CD14-positive monocyte (primary cell): ENCODE data around the gene IL23R. TPM values are rescaled to one million over a fixed set of nuclear protein-coding genes. Genes with fewer than 3 reads are reported as not detected.

Experiments used
- DNase-seq, 3 donors: peaks; one replicate each; pipeline ENCODE4 v3.0.0-alpha.2; 2011 to 2022
- H2AFZ ChIP-seq: 2 replicates; pipeline ENCODE4 v1.6.0; 2012; ENCODE audit warnings: mild to moderate bottlenecking, low read depth, low read length, inconsistent platforms; ENCODE audit not compliant: insufficient read depth, poor library complexity, severe bottlenecking
- H3K27ac ChIP-seq, 2 donors: 1 replicate in 1 of 2; 2 replicates in 1 of 2; pipeline ENCODE4 v1.5.1; 2012 to 2013; ENCODE audit warnings: low read length in 2 of 2, control low read depth in 1 of 2, inconsistent platforms in 1 of 2, low read depth in 1 of 2, mild to moderate bottlenecking in 1 of 2
- H3K27me3 ChIP-seq, 2 donors: one replicate each; pipeline versions ENCODE4 v1.6.0 to v1.6.1; 2011 to 2013; ENCODE audit warnings: low read length in 2 of 2; ENCODE audit not compliant: control insufficient read depth in 2 of 2, insufficient read depth in 2 of 2
- H3K36me3 ChIP-seq, 2 donors: replicated peaks in 1 of 2; 1 replicate in 1 of 2; 2 replicates in 1 of 2; pipeline versions ENCODE4 v1.5.1 to v1.6.1; 2012 to 2013; ENCODE audit warnings: low read length in 2 of 2, control low read depth in 1 of 2, inconsistent platforms in 1 of 2, mild to moderate bottlenecking in 1 of 2; ENCODE audit not compliant: insufficient read depth in 2 of 2, control insufficient read depth in 1 of 2
- H3K4me1 ChIP-seq, 2 donors: 1 replicate in 1 of 2; 2 replicates in 1 of 2; pipeline versions ENCODE4 v1.5.1 to v1.6.1; 2012 to 2013; ENCODE audit warnings: low read length in 2 of 2, control low read depth in 1 of 2, inconsistent platforms in 1 of 2, mild to moderate bottlenecking in 1 of 2, moderate library complexity in 1 of 2; ENCODE audit not compliant: insufficient read depth in 2 of 2, control insufficient read depth in 1 of 2
- H3K4me2 ChIP-seq: replicated peaks from 2 replicates; pipeline ENCODE3; 2012; ENCODE audit warnings: low read length, moderate library complexity, mild to moderate bottlenecking; ENCODE audit not compliant: poor library complexity, severe bottlenecking; ENCODE audit errors: extremely low read depth
- H3K4me3 ChIP-seq, 3 experiments: fragments of 200-600 bp in 1 of 3; sonication (generic) in 1 of 3; replicated peaks in 1 of 3; 1 replicate in 2 of 3; 2 replicates in 1 of 3; pipeline ENCODE4 v1.5.1; 2011 to 2013; ENCODE audit warnings: low read length in 3 of 3, mild to moderate bottlenecking in 3 of 3, control low read depth in 2 of 3, low read depth in 2 of 3, inconsistent platforms in 1 of 3, moderate library complexity in 1 of 3
- H3K79me2 ChIP-seq: 2 replicates; pipeline ENCODE4 v1.6.0; 2012; ENCODE audit warnings: mild to moderate bottlenecking, control low read depth, inconsistent platforms, low read length, moderate library complexity; ENCODE audit not compliant: insufficient read depth
- H3K9ac ChIP-seq: 2 replicates; pipeline ENCODE4 v1.6.0; 2017; ENCODE audit warnings: low read length, mild to moderate bottlenecking; ENCODE audit not compliant: insufficient read depth, poor library complexity, severe bottlenecking
- H3K9me3 ChIP-seq, 2 donors: replicated peaks in 1 of 2; 1 replicate in 1 of 2; 2 replicates in 1 of 2; pipeline versions ENCODE4 v1.5.1 to v1.6.1; 2012 to 2013; ENCODE audit warnings: low read length in 2 of 2, control low read depth in 1 of 2; ENCODE audit not compliant: control insufficient read depth in 1 of 2, insufficient read depth in 1 of 2
- H4K20me1 ChIP-seq: 2 replicates; pipeline ENCODE4 v1.6.0; 2012; ENCODE audit warnings: mild to moderate bottlenecking, low read length, control low read depth, moderate library complexity; ENCODE audit not compliant: insufficient read depth
- H3K27ac Mint-ChIP-seq, 7 donors: one replicate each; pipeline ENCODE4 v1.8.0; 2020; ENCODE audit warnings: mild to moderate bottlenecking in 7 of 7, mixed read lengths in 7 of 7, moderate library complexity in 6 of 7, inconsistent platforms in 2 of 7
- H3K27me3 Mint-ChIP-seq, 3 donors: one replicate each; pipeline ENCODE4 v1.8.0; 2021 to 2022; ENCODE audit warnings: low read depth in 3 of 3, mild to moderate bottlenecking in 3 of 3, mixed read lengths in 3 of 3, moderate library complexity in 3 of 3, inconsistent platforms in 1 of 3
- H3K36me3 Mint-ChIP-seq, 2 donors: one replicate each; pipeline ENCODE4 v1.8.0; 2020; ENCODE audit warnings: mixed read lengths in 2 of 2, inconsistent platforms in 1 of 2, mild to moderate bottlenecking in 1 of 2
- H3K4me1 Mint-ChIP-seq: one replicate; pipeline ENCODE4 v1.8.0; 2020; ENCODE audit warnings: mild to moderate bottlenecking, mixed read lengths
- H3K4me3 Mint-ChIP-seq, 2 donors: one replicate each; pipeline ENCODE4 v1.8.0; 2020; ENCODE audit warnings: mild to moderate bottlenecking in 2 of 2, mixed read lengths in 2 of 2, moderate library complexity in 1 of 2
- H3K9me3 Mint-ChIP-seq, 7 donors: one replicate each; pipeline ENCODE4 v1.8.0; 2020 to 2022; ENCODE audit warnings: mixed read lengths in 7 of 7, mild to moderate bottlenecking in 6 of 7, moderate library complexity in 6 of 7, inconsistent platforms in 2 of 7
- WGBS: methylation state at CpG from one replicate; pipeline ENCODE4 v1.1.5; 2013; ENCODE audit warnings: missing lambda C conversion rate; ENCODE audit not compliant: insufficient coverage; 5-methylcytosine and 5-hydroxymethylcytosine counted together
- intact Hi-C, 2 donors: fragments of 100-400 bp; cut with micrococcal nuclease; formaldehyde crosslinking; loops; one replicate each; pipeline versions ENCODE4 v1.15.0 to v1.15.1; 2023
- polyA plus RNA-seq, 3 donors: library from polyadenylated mRNA; depleted of rRNA in 1 of 3; unstranded in 2 of 3; stranded (reverse) in 1 of 3; fragments of 300-500 nt in 2 of 3; fragments of >200 nt in 1 of 3; fragmentation: Illumina TruSeq in 2 of 3; gene quantifications; 1 replicate in 2 of 3; 2 replicates in 1 of 3; pipeline ENCODE4 v1.2.3, GENCODE V29; 2012 to 2021
- TF ChIP-seq, protein P1 (sequence below): fragments of 200-600 bp; IDR thresholded peaks from one replicate; pipeline ENCODE4 v1.8.0; 2022; ENCODE audit warnings: antibody characterized with exemption, mild to moderate bottlenecking

The IL23R gene
- polyA plus RNA-seq, 3 donors: not detected

DNA sequence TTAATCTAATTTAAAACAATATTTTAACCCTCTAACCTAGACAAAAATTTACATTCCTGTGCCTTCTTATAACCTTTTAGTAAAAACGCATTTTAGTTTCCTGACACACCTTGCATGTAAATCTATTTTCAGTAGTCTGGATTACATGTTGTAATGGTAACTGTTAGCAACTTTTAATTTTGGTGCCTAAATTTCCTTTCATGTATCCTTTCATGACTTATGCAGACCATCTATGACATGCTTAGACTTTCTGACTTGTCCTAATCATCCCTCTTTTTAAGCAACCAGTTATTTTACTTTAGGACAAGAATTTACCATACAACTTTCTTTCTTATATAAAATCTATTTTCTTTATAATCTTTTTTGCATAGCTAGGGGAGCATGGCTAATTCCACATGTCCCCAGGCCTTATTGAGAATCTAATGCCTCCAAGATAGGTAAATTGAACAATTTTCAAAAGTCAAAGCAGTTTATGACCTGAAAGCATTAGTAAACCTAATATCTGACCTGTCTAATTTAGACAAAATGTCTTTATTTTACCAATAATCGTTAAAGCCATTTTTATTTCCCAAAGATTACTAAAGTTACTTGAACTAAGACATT, 83.9 kb downstream of the IL23R start:
- no peaks in the 10 kb centered on the region for H3K36me3 ChIP-seq
- 67% methylated on average over 1 of the region's 2 CpGs for WGBS
- intact Hi-C loops: no loop called here
- H3K4me2 ChIP-seq: no peak overlapping the region
- H3K4me1 ChIP-seq: no peaks in the 10 kb centered on the region
- Mint-ChIP-seq H3K4me3 (no peak overlapping the region), H3K9me3 (peaks cover 8 to 29% (median 22%) of the 10 kb centered on the region in 7 donors), H3K4me1 (no peaks in the 10 kb centered on the region), H3K36me3 (no peaks in the 10 kb centered on the region), H3K27ac (no peak overlapping the region), H3K27me3 (no peaks in the 10 kb centered on the region)
- no peak overlapping the region for H2AFZ ChIP-seq
- TF ChIP-seq, protein P1, sequence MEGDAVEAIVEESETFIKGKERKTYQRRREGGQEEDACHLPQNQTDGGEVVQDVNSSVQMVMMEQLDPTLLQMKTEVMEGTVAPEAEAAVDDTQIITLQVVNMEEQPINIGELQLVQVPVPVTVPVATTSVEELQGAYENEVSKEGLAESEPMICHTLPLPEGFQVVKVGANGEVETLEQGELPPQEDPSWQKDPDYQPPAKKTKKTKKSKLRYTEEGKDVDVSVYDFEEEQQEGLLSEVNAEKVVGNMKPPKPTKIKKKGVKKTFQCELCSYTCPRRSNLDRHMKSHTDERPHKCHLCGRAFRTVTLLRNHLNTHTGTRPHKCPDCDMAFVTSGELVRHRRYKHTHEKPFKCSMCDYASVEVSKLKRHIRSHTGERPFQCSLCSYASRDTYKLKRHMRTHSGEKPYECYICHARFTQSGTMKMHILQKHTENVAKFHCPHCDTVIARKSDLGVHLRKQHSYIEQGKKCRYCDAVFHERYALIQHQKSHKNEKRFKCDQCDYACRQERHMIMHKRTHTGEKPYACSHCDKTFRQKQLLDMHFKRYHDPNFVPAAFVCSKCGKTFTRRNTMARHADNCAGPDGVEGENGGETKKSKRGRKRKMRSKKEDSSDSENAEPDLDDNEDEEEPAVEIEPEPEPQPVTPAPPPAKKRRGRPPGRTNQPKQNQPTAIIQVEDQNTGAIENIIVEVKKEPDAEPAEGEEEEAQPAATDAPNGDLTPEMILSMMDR: no peak
- no peak overlapping the region for H3K9ac ChIP-seq
- no peaks in the 10 kb centered on the region for H4K20me1 ChIP-seq
- no peak overlapping the region for H3K4me3 ChIP-seq
- no peaks in the 10 kb centered on the region for H3K27me3 ChIP-seq
- peaks cover 5 to 11% of the 10 kb centered on the region in 2 donors for H3K9me3 ChIP-seq
- no peak overlapping the region for H3K27ac ChIP-seq
- DNase-seq: no peak
- H3K79me2 ChIP-seq: no peaks in the 10 kb centered on the region

DNA sequence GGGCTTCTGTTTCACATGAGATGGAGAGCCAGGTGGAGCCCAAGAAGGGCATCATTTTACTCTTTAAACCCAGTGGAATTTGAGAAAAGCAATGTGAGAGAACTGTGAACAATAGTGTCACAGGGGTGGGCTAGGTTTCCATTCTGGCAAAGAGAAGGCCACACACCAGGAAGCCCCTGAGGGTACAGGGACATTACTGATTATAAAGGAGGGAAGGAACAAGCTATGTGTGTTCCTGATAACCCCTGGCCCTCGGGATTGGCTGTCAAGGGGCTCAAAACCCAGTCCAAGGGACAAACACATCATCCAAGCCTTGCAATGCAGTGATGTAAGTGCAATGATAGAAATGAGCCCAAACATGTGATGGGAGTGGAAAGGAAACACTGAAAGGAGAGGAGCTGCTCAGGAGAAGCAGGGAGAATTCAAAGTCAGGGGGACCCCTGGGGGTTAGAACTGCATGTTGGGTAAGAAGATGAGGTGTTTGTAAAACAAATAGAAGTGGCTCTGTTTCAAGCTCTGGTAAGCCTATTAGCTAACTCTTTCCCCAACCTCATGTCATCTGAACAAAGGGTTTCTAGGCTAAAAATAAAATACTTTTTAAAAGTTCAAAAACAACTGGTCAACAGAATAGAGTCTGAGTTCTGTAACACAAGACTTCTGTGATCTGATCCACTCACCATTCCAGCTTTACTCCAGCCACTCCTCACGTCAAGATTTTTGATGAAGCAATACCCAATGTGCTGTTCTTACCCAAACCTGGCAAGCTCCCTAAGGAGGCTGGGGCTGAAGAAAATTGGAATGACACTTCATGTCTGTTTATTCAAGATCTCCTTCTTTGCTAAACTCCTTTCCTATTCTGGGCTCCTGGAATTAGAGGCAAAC, 90.3 kb downstream of the IL23R start:
- WGBS: no CpG with 5 or more reads among the region's 2 CpGs
- TF ChIP-seq, protein P1: no peak
- Histone ChIP-seq H4K20me1 (no peaks in the 10 kb centered on the region), H3K9me3 (no peaks in the 10 kb centered on the region), H3K27me3 (no peaks in the 10 kb centered on the region), H3K79me2 (no peaks in the 10 kb centered on the region), H3K4me1 (no peaks in the 10 kb centered on the region), H3K4me2 (no peak overlapping the region), H3K4me3 (no peak overlapping the region), H2AFZ (no peak overlapping the region), H3K36me3 (no peaks in the 10 kb centered on the region), H3K9ac (no peak overlapping the region), H3K27ac (no peak overlapping the region)
- Mint-ChIP-seq H3K36me3 (no peaks in the 10 kb centered on the region), H3K9me3 (peaks cover 0 to 8% (median 0%) of the 10 kb centered on the region in 7 donors), H3K4me1 (no peaks in the 10 kb centered on the region), H3K4me3 (no peak overlapping the region), H3K27ac (no peak overlapping the region), H3K27me3 (peaks cover 0 to 2% (median 0%) of the 10 kb centered on the region in 3 donors)
- DNase-seq: no peak
- intact Hi-C loops: no loop called here
